DMS153 (cell line): ENCODE results near the gene VENTX.
"Not testable (repeated sequence)": the region's sequence is repeated elsewhere in the genome, so short reads cannot be mapped to it uniquely, and the experiment has no call there.

ENCODE experiments used
- DNase-seq: peaks from one replicate; lab custom pipeline; 2025; lab: John Stamatoyannopoulos, UW

VENTX gene

GRCh38 chr10:133254421-133255120 is 16.9 kb downstream of the VENTX start:
- DNase-seq, result no peak

- DNase-seq, result no peak
These were observed 17.7 kb downstream of the VENTX start for GRCh38 chr10:133255323-133255722.

GRCh38 chr10:133257489-133258065 is 19.9 kb downstream of the VENTX start:
- DNase-seq, result no peak

GRCh38 chr10:133258066-133258817 is 20.6 kb downstream of the VENTX start:
- peak; percentile 44 for DNase-seq

GRCh38 chr10:133258818-133259601 is 21.4 kb downstream of the VENTX start:
- peak; percentile 8 for DNase-seq

- no peak for DNase-seq
These were observed 21.9 kb downstream of the VENTX start for GRCh38 chr10:133259602-133259989.

GRCh38 chr10:133260895-133261725 is 23.5 kb downstream of the VENTX start:
- DNase-seq, result no peak

- peak; percentile 15 for DNase-seq
These were observed 24.2 kb downstream of the VENTX start for GRCh38 chr10:133261726-133262325.

GRCh38 chr10:133262696-133263095 is 25.0 kb downstream of the VENTX start:
- peak; percentile 67 for DNase-seq

- DNase-seq, result no peak
These were observed 26.0 kb downstream of the VENTX start for GRCh38 chr10:133263674-133264073.

- no peak for DNase-seq
These were observed 26.8 kb downstream of the VENTX start for GRCh38 chr10:133264461-133264860.

- DNase-seq, result not testable (repeated sequence)
These were observed 27.4 kb downstream of the VENTX start for GRCh38 chr10:133265052-133265451.

- DNase-seq, result no peak
These were observed 28.6 kb downstream of the VENTX start for GRCh38 chr10:133266056-133266795.

GRCh38 chr10:133267293-133267692 is 29.6 kb downstream of the VENTX start:
- DNase-seq, result no peak

- DNase-seq, result no peak
These were observed 30.2 kb downstream of the VENTX start for GRCh38 chr10:133267829-133268228.

- no peak for DNase-seq
These were observed 30.9 kb downstream of the VENTX start for GRCh38 chr10:133268532-133268931.

GRCh38 chr10:133269367-133269766 is 31.7 kb downstream of the VENTX start:
- no peak for DNase-seq

GRCh38 chr10:133270204-133270603 is 32.5 kb downstream of the VENTX start:
- no peak for DNase-seq

- no peak for DNase-seq
These were observed 33.2 kb downstream of the VENTX start for GRCh38 chr10:133270773-133271297.
